ENCODE results near the gene CTDSP2.

DNA sequence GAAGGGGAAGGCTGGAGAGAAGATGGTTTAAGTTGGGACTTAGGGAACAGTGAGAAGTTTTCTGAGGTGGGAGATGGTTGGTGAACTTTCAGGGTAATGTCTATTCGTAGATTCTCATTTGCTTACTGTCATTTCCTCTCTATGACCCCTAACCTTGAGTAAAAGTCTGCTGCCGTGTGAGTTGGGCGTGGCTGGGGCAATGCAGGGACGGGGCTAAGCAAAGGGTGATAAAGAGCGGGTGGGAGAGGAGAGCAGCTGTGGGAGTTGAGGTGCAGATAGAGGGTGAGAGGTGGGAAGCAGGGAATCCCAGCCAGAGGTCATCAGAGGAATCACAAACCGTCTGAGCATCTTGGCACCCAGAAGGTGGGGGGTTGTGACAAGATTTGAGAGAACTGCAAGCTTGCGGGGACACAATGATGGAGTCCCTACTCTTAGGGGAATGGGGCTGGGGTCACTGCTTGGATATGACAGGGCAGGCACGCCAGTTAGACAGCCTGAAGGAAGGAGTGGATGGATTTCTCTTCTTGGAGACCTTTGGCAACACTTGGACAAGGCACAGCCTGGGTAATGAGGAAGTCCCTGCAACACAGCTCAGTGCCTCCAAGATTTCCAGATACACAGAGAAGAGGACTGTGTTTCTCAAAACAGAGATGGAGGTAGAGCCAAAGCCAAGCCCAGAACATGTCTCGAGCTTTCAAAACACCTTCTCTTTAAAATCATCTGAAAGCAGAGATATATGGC lies 45.9 kb upstream of the CTDSP2 start:
- TF ChIP-seq, protein P1, sequence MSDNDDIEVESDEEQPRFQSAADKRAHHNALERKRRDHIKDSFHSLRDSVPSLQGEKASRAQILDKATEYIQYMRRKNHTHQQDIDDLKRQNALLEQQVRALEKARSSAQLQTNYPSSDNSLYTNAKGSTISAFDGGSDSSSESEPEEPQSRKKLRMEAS (IDR thresholded peaks at IDR 0.05): no peak
- TF ChIP-seq TAF1 (IDR thresholded peaks at IDR 0.05; ENCODE audit: low read depth) (no peak), CEBPB (IDR thresholded peaks at IDR 0.05) (no peak), TEAD4 (IDR thresholded peaks at IDR 0.05) (no peak), EGR1 (IDR thresholded peaks at IDR 0.05) (no peak), YY1 (IDR thresholded peaks at IDR 0.05; ENCODE audit: low read depth) (no peak), RAD21 (IDR thresholded peaks at IDR 0.05; ENCODE audit: low read depth) (no peak), EP300 (IDR thresholded peaks at IDR 0.05; ENCODE audit: borderline replicate concordance) (no peak), CREB1 (IDR thresholded peaks at IDR 0.05; ENCODE audit: low read depth) (no peak), TCF12 (IDR thresholded peaks at IDR 0.05; ENCODE audit: low read depth) (no peak), ZBTB7A (IDR thresholded peaks at IDR 0.05; ENCODE audit: low read depth) (no peak)
- TF ChIP-seq, protein P2, sequence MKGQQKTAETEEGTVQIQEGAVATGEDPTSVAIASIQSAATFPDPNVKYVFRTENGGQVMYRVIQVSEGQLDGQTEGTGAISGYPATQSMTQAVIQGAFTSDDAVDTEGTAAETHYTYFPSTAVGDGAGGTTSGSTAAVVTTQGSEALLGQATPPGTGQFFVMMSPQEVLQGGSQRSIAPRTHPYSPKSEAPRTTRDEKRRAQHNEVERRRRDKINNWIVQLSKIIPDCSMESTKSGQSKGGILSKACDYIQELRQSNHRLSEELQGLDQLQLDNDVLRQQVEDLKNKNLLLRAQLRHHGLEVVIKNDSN (IDR thresholded peaks at IDR 0.05): no peak
- TF ChIP-seq, protein P3, sequence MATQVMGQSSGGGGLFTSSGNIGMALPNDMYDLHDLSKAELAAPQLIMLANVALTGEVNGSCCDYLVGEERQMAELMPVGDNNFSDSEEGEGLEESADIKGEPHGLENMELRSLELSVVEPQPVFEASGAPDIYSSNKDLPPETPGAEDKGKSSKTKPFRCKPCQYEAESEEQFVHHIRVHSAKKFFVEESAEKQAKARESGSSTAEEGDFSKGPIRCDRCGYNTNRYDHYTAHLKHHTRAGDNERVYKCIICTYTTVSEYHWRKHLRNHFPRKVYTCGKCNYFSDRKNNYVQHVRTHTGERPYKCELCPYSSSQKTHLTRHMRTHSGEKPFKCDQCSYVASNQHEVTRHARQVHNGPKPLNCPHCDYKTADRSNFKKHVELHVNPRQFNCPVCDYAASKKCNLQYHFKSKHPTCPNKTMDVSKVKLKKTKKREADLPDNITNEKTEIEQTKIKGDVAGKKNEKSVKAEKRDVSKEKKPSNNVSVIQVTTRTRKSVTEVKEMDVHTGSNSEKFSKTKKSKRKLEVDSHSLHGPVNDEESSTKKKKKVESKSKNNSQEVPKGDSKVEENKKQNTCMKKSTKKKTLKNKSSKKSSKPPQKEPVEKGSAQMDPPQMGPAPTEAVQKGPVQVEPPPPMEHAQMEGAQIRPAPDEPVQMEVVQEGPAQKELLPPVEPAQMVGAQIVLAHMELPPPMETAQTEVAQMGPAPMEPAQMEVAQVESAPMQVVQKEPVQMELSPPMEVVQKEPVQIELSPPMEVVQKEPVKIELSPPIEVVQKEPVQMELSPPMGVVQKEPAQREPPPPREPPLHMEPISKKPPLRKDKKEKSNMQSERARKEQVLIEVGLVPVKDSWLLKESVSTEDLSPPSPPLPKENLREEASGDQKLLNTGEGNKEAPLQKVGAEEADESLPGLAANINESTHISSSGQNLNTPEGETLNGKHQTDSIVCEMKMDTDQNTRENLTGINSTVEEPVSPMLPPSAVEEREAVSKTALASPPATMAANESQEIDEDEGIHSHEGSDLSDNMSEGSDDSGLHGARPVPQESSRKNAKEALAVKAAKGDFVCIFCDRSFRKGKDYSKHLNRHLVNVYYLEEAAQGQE (IDR thresholded peaks at IDR 0.05; ENCODE audit: low read depth): no peak

Measured in Ishikawa (cell line).